H1 (cell line): Measurements from ENCODE around the gene TMEM39A. TPM values are rescaled to one million over a fixed set of nuclear protein-coding genes. Genes with fewer than 3 reads are reported as not detected.

Experiments
- BRCA1 ChIP-seq: IDR thresholded peaks from 2 replicates; pipeline ENCODE4 v1.6.1; 2012; ENCODE audit warnings: low read depth, low read length, improper control_type of control experiment
- CBX8 ChIP-seq: fragments of 300-800, 300-1000 bp; sonication (generic); IDR thresholded peaks from 2 replicates; pipeline ENCODE4 v1.7.1; 2016; ENCODE audit warnings: low read depth, low read length, borderline replicate concordance
- TAF7 ChIP-seq: optimal IDR thresholded peaks from 2 replicates; pipeline ENCODE3; 2011; ENCODE audit warnings: low read depth, mild to moderate bottlenecking, inconsistent platforms, low read length, moderate library complexity, borderline replicate concordance
- polyA plus RNA-seq, 7 experiments: library from polyadenylated mRNA; depleted of rRNA in 3 of 7; stranded (reverse) in 5 of 7; unstranded in 2 of 7; fragments of >200 nt in 5 of 7; fragments of 200-250 nt in 2 of 7; gene quantifications; 1 replicate in 5 of 7; 2 replicates in 1 of 7; 4 replicates in 1 of 7; pipeline versions ENCODE4 v1.2.1 to v1.2.3, GENCODE V29; 2011 to 2013; ENCODE audit warnings: missing spikeins in 2 of 7, mixed read lengths in 2 of 7
- total RNA-seq: library from RNA; stranded (reverse); fragmentation: NEBNext Ultra II Directional; extraction: Animal tissue kit (Norgen Biotek cat#: 25700); gene quantifications from 2 replicates; pipeline ENCODE4 v1.2.1, GENCODE V29; 2021
- TF ChIP-seq, protein P1 (sequence below): IDR thresholded peaks from 2 replicates; pipeline ENCODE4 v1.6.1; 2012; ENCODE audit warnings: inconsistent platforms

TMEM39A gene
- total and polyA plus RNA-seq, 2 of the 8 experiments (the other 6 are each of a cell fraction or from before 2014, with no cell fraction given): 26.8 to 36.1 TPM

DNA sequence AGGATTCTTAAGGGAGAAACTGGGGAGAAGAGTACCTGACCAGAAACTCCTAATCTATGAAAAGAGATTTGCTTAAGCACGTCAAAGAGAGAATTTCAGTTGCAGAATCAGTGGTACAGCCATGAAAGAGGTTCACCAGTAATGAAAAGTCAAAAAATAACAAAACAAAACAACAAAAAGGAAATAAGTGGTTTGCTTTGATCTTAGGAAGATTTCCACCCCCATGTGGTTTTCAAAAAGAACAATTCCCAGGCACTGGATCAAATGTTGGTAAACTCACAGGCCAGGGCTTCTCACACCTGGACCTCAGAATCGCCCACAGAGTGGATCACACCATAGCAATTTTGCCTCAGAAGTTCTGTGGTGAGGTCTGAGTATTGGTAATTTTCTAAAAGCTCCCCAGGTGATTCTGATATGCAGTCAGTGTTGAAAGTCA, 67.5 kb downstream of the TMEM39A start (continued):
- TF ChIP-seq CBX8 (no peak), BRCA1 (no peak), TAF7 (no peak)
- TF ChIP-seq, protein P1, sequence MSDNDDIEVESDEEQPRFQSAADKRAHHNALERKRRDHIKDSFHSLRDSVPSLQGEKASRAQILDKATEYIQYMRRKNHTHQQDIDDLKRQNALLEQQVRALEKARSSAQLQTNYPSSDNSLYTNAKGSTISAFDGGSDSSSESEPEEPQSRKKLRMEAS: no peak
